ENCODE results near the gene FGR.

Gene FGR

DNA sequence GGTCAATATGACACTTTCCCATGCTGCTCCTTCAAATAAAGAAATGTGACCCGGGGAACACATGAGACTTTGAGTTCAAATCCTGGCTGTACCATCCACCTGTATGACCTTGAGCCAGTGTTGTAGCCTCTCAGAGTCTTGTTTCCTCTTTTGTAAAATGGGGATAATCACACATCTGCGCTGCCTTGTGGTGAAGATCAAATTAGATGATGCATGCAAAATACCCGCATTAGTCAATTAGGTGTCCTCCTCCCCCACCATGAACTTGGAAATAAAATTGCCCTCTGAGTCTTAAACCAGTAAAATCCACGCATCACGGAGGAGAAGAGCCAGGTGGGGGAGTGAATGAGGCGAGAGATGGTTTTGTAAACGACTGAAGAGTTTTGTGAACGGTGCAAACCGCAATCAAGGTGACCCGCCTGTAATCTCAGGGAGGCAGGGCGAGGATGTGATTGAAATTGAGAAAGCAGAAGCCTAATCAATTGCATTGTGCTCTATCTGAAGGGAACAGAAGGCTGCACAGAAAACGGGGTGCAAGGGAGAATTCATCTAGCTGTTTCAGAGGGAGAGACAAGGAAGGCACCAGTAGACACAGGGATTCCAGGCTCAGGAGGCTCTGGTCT is 25.3 kb downstream of the FGR start:
- H3K27ac Mint-ChIP-seq: no peak overlapping the region
- no peaks in the 10 kb centered on the region for H3K9me3 Mint-ChIP-seq
- H3K4me3 Mint-ChIP-seq: no peak overlapping the region
- peaks cover 27% of the 10 kb centered on the region for H3K4me1 Mint-ChIP-seq
- TF ChIP-seq, protein P1, sequence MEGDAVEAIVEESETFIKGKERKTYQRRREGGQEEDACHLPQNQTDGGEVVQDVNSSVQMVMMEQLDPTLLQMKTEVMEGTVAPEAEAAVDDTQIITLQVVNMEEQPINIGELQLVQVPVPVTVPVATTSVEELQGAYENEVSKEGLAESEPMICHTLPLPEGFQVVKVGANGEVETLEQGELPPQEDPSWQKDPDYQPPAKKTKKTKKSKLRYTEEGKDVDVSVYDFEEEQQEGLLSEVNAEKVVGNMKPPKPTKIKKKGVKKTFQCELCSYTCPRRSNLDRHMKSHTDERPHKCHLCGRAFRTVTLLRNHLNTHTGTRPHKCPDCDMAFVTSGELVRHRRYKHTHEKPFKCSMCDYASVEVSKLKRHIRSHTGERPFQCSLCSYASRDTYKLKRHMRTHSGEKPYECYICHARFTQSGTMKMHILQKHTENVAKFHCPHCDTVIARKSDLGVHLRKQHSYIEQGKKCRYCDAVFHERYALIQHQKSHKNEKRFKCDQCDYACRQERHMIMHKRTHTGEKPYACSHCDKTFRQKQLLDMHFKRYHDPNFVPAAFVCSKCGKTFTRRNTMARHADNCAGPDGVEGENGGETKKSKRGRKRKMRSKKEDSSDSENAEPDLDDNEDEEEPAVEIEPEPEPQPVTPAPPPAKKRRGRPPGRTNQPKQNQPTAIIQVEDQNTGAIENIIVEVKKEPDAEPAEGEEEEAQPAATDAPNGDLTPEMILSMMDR (IDR thresholded peaks at IDR 0.05): no peak
- no peaks in the 10 kb centered on the region for H3K36me3 Mint-ChIP-seq (ENCODE audit: low read depth)
- H3K27me3 Mint-ChIP-seq (ENCODE audit: low read depth, poor library complexity): peaks cover 4% of the 10 kb centered on the region
- no peak for DNase-seq

DNA sequence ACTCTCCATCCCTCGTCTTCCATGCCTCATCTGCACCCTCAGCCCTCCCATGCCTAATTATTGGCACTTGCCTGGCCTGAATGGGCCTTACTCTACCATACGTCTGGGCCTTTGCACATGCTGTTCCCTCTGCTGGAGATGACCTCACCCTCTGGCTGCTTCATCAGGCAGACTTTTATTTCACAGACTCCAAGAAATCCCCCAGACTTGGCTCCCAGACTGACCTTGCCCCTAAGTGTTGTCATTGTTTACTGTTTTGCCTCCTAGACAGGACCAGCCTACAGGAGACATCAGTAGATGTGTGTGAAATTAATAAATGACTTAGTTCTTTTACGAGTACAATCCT is 25.8 kb downstream of the FGR start:
- Mint-ChIP-seq H3K4me1 (peaks cover 23% of the 10 kb centered on the region), H3K4me3 (no peak overlapping the region), H3K36me3 (ENCODE audit: low read depth) (no peaks in the 10 kb centered on the region), H3K27me3 (ENCODE audit: low read depth, poor library complexity) (peaks cover 4% of the 10 kb centered on the region), H3K27ac (no peak overlapping the region), H3K9me3 (no peaks in the 10 kb centered on the region)
- TF ChIP-seq, protein P1 (IDR thresholded peaks at IDR 0.05): no peak
- no peak for DNase-seq

- Mint-ChIP-seq H3K36me3 (ENCODE audit: low read depth) (no peaks in the 10 kb centered on the region), H3K9me3 (no peaks in the 10 kb centered on the region), H3K4me1 (peaks cover 13% of the 10 kb centered on the region), H3K27me3 (ENCODE audit: low read depth, poor library complexity) (peaks cover 4% of the 10 kb centered on the region), H3K4me3 (no peak overlapping the region), H3K27ac (no peak overlapping the region)
- DNase-seq: peak; percentile 92
- TF ChIP-seq, protein P1 (IDR thresholded peaks at IDR 0.05): no peak
These were observed 27.7 kb downstream of the FGR start for GRCh38 chr1:27607239-27607804.

DNA sequence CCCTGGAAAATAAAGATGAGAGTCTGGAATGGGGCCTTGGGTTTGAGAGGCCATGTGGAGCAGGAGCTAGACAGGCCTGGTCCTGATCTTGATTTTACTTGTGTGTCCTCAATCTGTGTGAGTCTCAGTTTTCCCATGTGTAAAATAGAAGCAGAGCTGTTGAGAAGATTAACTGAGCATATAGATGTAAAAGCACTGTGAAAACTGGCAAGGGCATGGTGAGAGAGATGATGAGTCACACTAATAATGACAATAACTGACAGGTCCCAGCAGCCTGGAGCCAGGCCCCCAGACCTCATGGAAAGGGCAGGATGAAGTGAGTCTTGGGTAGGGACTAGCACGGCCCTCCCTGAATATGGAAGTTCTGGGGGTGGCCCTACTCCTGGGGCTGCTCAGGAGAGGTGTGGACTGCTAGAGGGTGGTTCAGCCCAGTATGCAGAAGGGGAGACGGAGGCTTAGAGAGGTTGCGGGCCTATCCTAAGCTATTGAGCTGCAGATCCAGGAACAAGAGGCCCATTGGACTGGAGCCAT is 28.2 kb downstream of the FGR start:
- TF ChIP-seq, protein P1 (IDR thresholded peaks at IDR 0.05): peak; percentile 21
- Mint-ChIP-seq H3K27me3 (ENCODE audit: low read depth, poor library complexity) (peaks cover 4% of the 10 kb centered on the region), H3K36me3 (ENCODE audit: low read depth) (no peaks in the 10 kb centered on the region), H3K27ac (no peak overlapping the region), H3K9me3 (no peaks in the 10 kb centered on the region), H3K4me1 (peaks cover 8% of the 10 kb centered on the region), H3K4me3 (peak overlapping the region; percentile 58)
- no peak for DNase-seq

GRCh38 chr1:27605796-27606707 is 28.9 kb downstream of the FGR start:
- DNase-seq: peak; percentile 75
- Mint-ChIP-seq H3K36me3 (ENCODE audit: low read depth) (no peaks in the 10 kb centered on the region), H3K4me3 (peak overlapping the region; percentile 93), H3K4me1 (peaks cover 3% of the 10 kb centered on the region), H3K9me3 (no peaks in the 10 kb centered on the region), H3K27ac (no peak overlapping the region), H3K27me3 (ENCODE audit: low read depth, poor library complexity) (no peaks in the 10 kb centered on the region)
- TF ChIP-seq, protein P1 (IDR thresholded peaks at IDR 0.05): peak; percentile 82
